NCI-H1092 (cell line): ENCODE measurements around the gene GPC3.

ENCODE experiments used
- DNase-seq: peaks from one replicate; lab custom pipeline; 2025; lab: John Stamatoyannopoulos, UW

The GPC3 gene

GRCh38 chrX:133840415-133840814 is 145.0 kb downstream of the GPC3 start:
- DNase-seq: no peak

DNA sequence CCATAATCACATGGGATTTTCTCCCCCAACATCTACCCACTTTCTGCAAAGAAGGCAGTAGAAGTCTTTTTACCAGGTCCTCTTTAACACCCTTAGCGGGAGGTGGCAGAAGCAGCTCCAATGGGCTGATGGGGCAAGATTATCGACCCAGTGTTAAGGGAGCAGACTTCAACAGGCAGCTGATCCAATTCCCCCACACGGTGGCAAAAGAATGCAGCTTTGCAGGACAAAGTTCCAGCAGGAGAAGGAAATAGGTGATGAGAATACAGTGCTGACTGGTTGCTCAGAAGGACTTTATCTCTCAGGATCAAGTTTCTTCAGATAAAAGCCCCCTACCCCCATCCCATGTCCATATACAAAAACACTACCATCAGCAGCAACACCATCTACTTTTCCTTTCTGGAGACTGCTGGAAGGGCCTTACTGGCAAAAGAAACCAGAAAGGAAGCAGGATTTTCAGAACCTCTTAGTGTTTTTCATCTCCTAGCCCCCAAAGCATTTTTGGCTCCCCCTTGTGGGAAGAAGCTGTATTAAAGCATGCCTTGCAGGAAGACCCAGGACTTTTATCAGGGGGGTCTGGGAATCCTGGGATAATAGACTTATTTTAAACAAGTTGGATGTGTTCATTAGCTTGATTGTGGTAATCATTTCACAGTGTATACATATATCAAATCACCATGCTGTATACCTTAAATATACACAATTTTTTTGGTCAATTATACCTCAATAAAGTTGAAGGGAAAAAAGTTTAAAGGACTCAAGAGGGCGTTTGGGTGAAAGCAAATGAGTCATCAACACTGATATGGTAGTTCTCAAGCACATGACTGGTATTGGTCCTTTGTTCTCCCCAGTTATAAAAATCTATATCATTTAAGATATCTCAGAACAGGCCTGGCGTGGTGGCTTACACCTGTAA is 146.4 kb downstream of the GPC3 start:
- DNase-seq: no peak

GRCh38 chrX:133837091-133837490 is 148.3 kb downstream of the GPC3 start:
- DNase-seq: no peak

DNA sequence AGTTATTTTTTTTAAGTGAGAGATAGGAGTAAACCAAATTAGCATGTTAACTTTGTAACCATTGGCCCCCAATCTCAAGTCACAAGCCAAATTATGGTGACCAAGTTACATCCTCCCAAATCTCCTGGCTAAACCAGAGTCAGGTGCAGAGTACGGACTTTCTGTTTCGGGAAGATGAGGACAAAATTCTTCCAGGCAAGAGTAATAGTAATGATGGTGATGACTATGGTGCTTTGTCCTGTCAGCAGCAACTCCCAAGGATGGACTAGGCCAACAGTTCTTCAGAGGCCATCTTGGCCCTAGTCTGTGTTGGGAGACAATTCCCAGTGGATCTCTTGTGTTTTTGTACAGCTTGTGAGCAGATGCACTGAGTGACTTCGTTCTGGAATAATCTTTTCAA is 148.8 kb downstream of the GPC3 start:
- DNase-seq: no peak

GRCh38 chrX:133834771-133835170 is 150.6 kb downstream of the GPC3 start:
- DNase-seq: no peak

DNA sequence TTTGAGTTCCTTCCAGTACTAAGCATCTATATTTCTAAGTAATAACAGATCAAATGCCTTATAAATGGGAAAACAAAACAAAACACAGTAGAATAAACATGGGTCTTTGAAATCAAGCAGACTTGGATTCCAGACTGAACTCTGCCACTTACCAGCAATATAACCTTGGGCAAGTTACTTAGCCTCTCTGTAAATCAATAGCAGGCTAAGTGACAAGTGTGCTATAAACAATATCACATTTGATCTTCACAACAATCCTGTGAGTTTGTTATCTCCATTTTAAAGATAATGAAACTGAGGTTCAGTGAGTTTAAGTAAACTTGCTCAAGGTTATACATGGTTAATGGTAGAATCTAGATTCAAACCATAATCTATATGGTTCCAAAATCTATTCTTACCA is 165.8 kb downstream of the GPC3 start:
- no peak for DNase-seq

DNA sequence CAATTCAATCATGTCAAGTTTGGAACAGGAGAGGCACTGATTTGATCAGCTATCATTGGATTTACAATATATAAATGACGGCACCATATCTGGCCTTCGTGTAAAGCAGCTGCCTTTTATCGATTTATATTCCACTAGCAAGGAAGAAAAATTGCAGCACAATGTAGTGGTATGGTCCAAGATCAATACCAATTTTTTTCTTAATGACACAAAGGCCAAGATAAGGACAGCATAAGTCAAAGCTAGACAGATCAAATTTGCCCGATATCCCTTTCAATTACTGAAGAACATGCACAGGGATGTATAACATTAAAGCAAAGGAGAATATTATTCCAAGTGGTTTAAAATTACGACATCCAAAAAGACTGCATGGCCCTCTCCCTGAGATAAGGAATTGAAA is 167.4 kb downstream of the GPC3 start:
- DNase-seq: no peak

DNA sequence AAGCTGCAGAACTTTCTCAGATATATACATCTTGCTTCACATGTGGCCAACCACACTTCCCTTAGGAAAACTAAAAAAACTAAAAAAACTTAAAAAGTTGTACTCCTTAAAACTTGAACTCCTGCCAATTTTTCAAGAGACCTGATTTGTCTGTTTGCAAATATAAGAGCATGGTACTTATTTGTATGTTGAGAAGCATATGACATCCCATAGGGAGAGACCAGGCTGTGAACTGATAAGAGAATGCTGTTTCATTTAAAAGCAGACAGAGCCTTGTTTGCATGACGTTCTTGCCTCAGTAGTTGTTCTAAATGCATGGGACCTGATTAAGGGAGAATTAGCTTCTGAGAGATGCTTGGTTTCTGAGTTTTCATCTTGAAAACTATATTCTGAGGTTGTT is 169.9 kb downstream of the GPC3 start:
- DNase-seq: no peak

DNA sequence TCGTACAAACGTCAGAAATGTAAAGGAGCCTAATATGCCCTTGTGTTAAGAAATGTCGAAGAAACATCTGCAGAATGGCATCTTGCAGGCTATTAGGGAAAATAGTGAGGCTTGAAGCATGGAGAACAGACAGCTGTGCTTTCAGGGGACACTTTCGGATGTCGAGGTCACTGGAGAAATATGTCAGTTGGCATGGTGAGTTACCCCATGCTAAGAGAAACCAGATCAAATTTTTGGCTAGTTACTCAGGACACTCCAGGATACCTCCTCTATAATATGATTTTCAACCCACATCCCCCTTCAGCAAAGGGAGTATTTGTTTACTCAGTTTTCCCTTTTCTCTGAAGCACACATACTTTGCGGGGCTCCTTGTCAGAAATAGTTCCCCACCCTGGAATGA is 171.4 kb downstream of the GPC3 start:
- no peak for DNase-seq

DNA sequence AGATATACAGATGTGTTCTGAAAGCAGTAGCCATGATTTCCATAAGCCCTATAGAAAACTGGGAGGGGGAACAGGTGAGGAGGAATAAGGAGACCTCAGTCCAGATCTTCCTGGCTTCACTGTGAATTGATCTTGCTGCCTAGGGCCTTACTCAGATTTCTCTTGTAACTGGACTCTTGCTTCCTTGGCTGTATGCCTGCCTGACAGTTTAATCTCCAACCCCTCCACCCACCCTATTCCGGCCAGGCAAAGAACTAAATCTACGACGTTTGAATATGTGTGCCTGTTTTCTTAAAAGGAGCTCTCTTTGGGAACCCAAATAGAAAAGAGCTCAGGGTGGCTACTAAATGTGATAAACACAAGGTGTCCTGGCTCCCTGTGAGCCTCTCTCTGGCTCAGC is 173.0 kb downstream of the GPC3 start:
- no peak for DNase-seq

DNA sequence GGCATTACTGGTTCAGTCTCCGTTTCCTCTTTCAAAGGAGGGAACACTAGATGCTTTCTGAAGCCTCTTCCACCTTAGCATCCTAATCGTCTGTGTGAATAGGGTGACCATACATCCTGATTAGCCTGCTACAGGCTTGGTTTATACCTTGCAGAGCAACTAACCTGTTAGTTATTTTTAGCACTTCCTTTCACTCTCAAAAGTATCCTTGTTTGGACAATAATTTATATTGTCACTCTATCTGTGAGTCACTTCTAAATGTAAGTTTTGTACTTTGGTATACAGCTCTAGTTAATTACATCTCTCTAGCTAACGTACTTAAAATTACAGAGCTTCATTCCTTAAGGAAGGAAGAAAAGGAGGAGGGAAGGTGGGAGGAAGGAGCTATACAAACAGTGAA is 174.5 kb downstream of the GPC3 start:
- DNase-seq: no peak

- no peak for DNase-seq
Observed at GRCh38 chrX:133804072-133804471, 181.3 kb downstream of the GPC3 start.

DNA sequence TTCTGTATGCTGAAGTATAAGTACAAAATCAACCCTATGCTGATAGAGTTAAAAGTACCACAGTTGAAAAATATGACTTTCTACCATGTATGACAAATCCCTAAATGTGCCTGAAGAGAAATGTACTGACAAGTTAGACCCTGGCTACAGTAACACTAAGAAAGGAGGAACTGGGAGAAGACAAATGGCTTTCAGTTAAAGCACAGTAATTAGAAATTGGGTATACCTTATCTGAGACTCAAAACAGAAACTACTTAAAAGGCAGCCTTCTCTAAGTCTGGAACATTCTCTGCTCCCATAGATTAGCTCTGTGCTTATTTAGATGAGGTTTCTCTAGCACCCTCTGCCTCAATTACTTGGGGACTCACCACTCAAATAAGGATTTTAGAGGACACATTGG is 189.1 kb downstream of the GPC3 start:
- DNase-seq: no peak

GRCh38 chrX:133794126-133794525 is 191.3 kb downstream of the GPC3 start:
- DNase-seq: no peak

DNA sequence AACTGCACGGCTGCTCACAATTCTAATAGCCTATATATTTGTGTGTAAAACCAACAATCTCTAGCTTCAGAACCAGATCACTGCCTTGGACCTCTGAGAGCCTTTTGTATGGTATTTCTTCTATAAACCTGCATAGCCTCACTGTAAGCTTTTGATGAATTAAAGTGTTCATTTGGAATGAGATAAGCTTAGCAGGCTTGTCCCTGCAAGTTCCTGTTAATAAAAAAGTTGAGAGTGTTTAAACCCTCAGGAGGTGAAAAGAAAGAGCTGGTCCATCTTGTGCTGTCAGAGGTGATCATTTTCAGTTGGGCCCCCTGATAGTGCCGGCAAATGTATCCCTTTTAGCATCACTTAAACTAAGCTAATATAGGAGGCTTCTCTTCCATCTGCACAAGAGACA is 191.8 kb downstream of the GPC3 start:
- DNase-seq: no peak

GRCh38 chrX:133792198-133792953 is 193.0 kb downstream of the GPC3 start:
- peak; percentile 66 for DNase-seq

GRCh38 chrX:133789829-133790228 is 195.6 kb downstream of the GPC3 start:
- no peak for DNase-seq

GRCh38 chrX:133786382-133786781 is 199.0 kb downstream of the GPC3 start:
- no peak for DNase-seq

GRCh38 chrX:133783274-133783673 is 202.1 kb downstream of the GPC3 start:
- no peak for DNase-seq

DNA sequence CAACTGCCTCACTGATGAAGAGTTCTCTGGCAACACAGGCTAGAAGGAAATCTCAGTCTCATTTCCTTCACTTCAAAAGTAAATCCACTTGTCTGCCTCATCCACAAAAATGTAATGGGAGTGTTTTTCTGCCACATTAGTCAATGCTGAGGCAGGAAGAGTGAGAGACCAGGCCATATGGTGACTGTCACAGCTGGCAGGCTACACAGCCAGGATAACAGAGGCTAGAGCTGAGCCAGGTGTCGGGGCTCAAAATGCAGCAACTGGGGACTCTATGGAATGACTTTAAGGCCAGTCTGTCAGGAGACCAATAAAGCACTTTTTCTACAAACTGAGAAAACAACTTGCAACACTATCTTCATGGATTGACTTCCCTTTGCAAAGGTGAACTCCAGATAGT is 204.2 kb downstream of the GPC3 start:
- DNase-seq: no peak

- DNase-seq: peak; percentile 2
Observed at GRCh38 chrX:133776072-133776471, 209.3 kb downstream of the GPC3 start.

DNA sequence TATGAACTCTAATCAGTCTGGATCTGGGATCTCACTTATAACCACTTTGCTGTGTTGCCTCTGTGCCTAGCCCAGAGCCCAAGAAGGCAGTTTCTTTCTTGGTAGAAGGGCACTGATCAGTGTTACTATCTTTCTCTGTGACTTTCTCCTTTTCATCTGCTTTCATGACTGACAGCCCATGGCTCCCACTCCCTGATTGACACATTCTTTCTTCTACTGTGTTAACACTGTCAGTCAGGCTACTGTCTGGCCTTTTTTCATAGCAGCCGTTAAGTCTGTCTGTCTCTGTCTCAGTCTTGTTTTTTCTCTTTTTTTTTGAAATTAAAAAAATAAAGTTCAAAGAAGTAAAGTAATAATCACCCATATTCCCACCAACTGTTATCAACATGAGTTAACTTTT is 210.6 kb downstream of the GPC3 start:
- DNase-seq: no peak

DNA sequence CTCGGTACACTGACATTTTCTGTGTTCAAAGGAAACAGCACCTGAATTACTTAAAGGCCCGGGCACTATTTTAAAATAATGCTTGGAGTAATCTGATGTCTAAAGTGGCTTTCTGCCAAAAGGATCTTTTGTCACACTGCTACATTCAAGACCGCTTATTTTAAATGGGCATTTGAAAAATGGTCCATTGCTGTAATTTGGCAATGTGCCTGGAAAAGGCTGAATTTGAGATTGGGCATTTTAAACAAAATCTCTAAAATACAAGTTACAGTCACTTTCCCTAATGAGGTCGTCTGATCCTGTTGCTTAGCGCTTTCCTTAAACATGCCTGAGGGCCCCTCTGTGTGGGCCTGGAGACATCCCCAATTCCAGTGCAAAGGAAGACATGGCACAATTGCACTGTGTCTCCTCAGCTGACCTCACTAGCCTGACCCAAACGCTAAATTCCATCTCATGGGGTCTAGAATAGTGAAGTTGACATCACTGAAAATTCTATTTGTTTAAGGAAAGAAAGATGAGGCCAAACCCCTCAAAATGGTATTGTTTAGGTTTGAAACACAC is 214.2 kb downstream of the GPC3 start:
- peak; percentile 12 for DNase-seq
